ENCODE measurements around the gene TNFAIP1. TPM values are rescaled to one million over a fixed set of nuclear protein-coding genes. Genes with fewer than 3 reads are reported as not detected.

Gene TNFAIP1
- total RNA-seq, 4 donors from 2014 or later, result 28.7 to 50.4 (median 40.4) TPM

DNA sequence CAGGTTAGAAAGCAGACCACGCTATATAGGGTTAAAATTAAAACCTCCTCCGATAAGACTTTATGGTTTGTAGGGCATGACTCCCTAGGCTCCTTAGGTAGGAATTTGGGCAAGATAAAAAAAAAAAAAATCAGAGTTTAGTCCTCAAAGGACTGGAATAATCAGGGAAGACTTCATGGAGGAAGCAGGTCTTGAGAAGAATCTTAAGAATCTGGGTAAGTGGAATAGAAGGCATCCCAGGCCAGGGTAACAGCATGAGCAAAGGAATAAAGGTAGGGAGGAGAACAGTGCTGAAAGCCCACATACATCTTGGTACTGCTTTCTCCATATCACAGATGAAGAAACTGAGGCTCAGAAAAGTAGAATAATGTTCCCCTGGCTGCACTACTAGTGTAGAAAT is 55.0 kb downstream of the TNFAIP1 start:
- no peak for DNase-seq (ENCODE audit: low spot score)
- TF ChIP-seq, protein P1, sequence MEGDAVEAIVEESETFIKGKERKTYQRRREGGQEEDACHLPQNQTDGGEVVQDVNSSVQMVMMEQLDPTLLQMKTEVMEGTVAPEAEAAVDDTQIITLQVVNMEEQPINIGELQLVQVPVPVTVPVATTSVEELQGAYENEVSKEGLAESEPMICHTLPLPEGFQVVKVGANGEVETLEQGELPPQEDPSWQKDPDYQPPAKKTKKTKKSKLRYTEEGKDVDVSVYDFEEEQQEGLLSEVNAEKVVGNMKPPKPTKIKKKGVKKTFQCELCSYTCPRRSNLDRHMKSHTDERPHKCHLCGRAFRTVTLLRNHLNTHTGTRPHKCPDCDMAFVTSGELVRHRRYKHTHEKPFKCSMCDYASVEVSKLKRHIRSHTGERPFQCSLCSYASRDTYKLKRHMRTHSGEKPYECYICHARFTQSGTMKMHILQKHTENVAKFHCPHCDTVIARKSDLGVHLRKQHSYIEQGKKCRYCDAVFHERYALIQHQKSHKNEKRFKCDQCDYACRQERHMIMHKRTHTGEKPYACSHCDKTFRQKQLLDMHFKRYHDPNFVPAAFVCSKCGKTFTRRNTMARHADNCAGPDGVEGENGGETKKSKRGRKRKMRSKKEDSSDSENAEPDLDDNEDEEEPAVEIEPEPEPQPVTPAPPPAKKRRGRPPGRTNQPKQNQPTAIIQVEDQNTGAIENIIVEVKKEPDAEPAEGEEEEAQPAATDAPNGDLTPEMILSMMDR (IDR thresholded peaks at IDR 0.05), result no peak

DNA sequence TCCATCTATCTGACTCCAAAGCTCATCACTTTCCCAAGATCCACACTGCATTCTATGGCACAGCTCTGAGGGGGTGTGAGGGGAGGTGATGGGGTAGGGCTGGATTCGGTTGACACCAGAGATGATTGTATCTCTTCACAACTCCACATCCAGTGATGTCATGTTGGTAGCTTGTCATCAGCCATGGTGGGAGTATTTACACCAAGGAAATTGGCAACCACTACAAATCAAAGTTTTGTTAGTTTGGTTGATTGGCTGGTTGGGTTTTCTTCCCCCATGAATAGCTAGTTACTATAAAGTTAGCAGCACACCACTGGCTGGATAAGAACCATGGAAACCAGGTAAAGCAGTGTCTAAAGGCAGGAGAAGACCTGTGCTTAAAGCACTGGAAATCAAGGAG is 55.4 kb downstream of the TNFAIP1 start:
- no peak for ATAC-seq (ENCODE audit: low FRiP score)
- no peak for DNase-seq (ENCODE audit: low spot score)
- TF ChIP-seq, protein P1 (IDR thresholded peaks at IDR 0.05), result no peak

More for the DNA sequence above, 55.0 kb downstream of the TNFAIP1 start:
- no peak for ATAC-seq (ENCODE audit: low FRiP score)

DNA sequence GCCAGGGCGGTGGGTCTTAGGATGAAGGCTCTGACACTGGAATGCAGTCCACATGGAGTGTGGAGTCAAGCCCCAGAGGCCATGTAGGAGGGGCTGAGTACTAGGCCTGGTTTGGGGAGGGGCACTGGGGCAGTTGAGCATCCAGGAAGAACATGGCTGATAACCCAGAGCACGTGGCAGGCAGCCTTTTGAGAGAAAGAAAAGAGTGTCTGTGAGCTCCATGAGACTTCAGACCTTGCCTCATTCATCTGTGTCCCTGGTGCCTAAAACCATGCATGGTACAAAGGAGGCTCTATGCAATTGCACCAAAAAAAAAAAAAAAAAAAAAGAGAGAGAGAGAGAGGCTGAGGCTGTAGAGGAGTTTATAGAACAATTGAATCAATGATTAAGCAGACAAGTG is 55.8 kb downstream of the TNFAIP1 start:
- ATAC-seq (ENCODE audit: low FRiP score), result no peak
- no peak for DNase-seq (ENCODE audit: low spot score)

DNA sequence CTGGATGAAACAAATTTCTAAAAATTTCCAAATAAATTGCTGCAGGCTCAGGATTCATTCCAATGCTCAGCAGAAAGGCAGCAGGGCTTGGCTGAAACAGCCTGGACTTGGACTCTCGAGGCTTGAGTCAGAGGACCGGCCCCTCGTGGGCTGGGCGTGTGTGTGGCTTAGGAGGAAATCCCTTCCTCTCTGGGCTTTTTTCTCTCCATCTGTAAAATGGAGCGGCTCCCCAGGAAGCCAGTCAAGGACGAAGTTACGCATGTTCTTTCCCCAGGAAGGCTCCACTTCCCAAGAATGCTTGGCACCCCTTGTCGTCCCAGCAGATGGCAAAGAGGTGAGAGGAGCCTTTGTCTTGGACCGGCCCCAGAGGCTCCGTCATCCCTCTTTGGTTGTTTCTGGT is 56.9 kb downstream of the TNFAIP1 start:
- DNase-seq (ENCODE audit: low spot score), result no peak
- no peak for ATAC-seq (ENCODE audit: low FRiP score)
- TF ChIP-seq, protein P1 (IDR thresholded peaks at IDR 0.05), result no peak

More for the DNA sequence above, 55.8 kb downstream of the TNFAIP1 start:
- TF ChIP-seq, protein P1 (IDR thresholded peaks at IDR 0.05), result no peak

DNA sequence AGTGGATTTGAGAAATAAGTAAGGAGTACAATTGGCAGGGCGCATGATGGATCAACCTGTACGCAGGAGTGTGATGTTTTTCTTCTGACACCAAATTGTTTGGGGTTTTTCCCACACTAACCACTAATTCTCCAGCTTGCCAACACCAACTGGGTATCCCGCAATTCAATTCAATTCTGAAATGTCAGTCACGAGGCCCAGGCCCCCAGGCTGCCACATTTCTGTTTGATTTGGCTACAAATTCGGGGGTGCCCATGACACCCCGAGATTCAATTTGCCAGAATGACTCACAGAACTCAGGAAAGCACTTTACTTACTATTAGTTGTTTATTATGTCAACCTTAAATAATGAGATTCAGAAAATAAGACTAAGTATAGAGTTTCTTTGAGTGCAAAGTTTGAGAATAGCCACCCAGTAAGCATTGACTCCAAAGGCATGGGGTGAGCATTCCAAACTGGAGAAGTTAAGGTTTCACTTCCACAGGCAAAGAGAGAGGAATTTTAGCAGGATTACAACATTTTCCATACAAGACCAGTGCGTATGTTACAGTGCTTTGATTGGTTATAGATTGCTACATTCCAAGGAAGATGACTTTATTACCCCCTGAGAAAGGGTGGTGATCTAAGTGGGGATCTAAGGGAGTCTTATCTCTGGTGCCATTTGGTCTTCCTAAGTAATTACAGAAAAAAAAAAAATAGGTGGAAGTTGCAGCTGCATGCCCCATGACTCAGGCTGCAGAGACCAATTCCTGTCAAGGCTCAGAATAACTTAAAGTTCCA is 59.0 kb downstream of the TNFAIP1 start:
- ATAC-seq (ENCODE audit: low FRiP score) (no peak), DNase-seq (ENCODE audit: low spot score) (no peak)
- TF ChIP-seq, protein P1 (IDR thresholded peaks at IDR 0.05), result no peak

DNA sequence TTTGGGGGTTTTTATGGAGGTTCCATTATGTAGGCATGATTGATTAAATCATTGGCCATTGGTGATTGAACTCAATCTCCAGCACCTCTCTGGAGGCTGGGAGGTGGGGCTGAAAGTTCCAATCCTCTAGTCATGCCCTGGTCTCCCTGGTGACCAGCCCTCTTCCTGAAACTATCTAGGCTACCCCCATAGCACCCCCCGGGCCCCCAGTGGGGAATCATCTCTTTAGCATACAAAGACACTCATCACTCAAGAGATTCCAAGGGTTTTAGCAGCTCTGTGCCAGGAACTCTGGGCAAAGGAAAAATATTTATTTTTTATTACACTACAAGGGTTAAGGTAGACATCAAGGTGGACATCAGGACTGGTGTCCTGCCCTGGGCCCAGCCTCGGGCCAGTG is 59.9 kb downstream of the TNFAIP1 start:
- TF ChIP-seq, protein P1 (IDR thresholded peaks at IDR 0.05), result no peak
- no peak for ATAC-seq (ENCODE audit: low FRiP score)
- DNase-seq (ENCODE audit: low spot score), result no peak

DNA sequence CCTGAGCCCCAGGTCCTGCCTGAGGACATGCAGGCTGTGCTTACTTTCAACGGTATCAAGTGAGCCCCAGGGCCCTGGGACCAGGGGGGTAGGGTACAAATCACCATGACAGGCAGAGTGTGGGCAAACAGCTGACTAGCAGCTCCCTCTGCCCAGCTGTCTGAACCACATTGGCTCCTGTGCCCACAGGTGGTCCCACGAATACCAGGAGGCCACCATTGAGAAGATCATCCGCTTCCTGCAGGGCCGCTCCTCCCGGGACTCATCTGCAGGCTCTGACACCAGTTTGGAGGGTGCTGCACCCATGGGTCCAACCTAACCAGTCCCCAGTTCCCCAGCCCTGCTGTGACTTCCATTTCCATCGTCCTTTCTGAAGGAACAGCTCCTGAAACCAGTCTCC is 60.4 kb downstream of the TNFAIP1 start:
- DNase-seq (ENCODE audit: low spot score) (no peak), ATAC-seq (ENCODE audit: low FRiP score) (no peak)
- TF ChIP-seq, protein P1 (IDR thresholded peaks at IDR 0.05), result no peak

Measured in omental fat pad (tissue), 4 donors.